Progenitor cell of endocrine pancreas (in vitro differentiated cells): Measurements from ENCODE around the gene NAV3. TPM values are rescaled to one million over a fixed set of nuclear protein-coding genes. Genes with fewer than 3 reads are reported as not detected.

Experiments used
- DNase-seq: peaks from one replicate; pipeline ENCODE4 v3.0.0; 2021; ENCODE audit warnings: low spot score; ENCODE audit not compliant: unreplicated experiment
- H3K27ac Mint-ChIP-seq: 2 replicates; pipeline ENCODE4 v1.8.0; 2021; ENCODE audit warnings: mild to moderate bottlenecking, moderate library complexity, mixed read lengths
- H3K27me3 Mint-ChIP-seq: 2 replicates; pipeline ENCODE4 v1.8.0; 2021; ENCODE audit warnings: mixed read lengths
- H3K36me3 Mint-ChIP-seq: 2 replicates; pipeline ENCODE4 v1.8.0; 2022; ENCODE audit warnings: mixed read lengths; ENCODE audit not compliant: insufficient read depth
- H3K4me1 Mint-ChIP-seq: 2 replicates; pipeline ENCODE4 v1.8.0; 2021; ENCODE audit warnings: low read depth, mixed read lengths
- H3K4me3 Mint-ChIP-seq: 2 replicates; pipeline ENCODE4 v1.8.0; 2021; ENCODE audit warnings: low read depth, mild to moderate bottlenecking, moderate library complexity, mixed read lengths
- H3K9me3 Mint-ChIP-seq: 2 replicates; pipeline ENCODE4 v1.8.0; 2021; ENCODE audit warnings: low read depth, mixed read lengths
- long read RNA-seq: library from polyadenylated mRNA; unstranded; transcript quantifications from one replicate; pipeline ENCODE4 v2.0.0, GENCODE V29; 2020
- total RNA-seq: library from RNA; stranded (reverse); gene quantifications from 2 replicates; pipeline ENCODE4 v1.2.1, GENCODE V29; 2021
- TF ChIP-seq, protein P1 (sequence below): fragments of 200-600 bp; sonication (generic); IDR thresholded peaks from one replicate; pipeline ENCODE4 v1.5.0; 2021; ENCODE audit warnings: antibody characterized with exemption, mild to moderate bottlenecking; ENCODE audit not compliant: unreplicated experiment

NAV3 gene, protein sequence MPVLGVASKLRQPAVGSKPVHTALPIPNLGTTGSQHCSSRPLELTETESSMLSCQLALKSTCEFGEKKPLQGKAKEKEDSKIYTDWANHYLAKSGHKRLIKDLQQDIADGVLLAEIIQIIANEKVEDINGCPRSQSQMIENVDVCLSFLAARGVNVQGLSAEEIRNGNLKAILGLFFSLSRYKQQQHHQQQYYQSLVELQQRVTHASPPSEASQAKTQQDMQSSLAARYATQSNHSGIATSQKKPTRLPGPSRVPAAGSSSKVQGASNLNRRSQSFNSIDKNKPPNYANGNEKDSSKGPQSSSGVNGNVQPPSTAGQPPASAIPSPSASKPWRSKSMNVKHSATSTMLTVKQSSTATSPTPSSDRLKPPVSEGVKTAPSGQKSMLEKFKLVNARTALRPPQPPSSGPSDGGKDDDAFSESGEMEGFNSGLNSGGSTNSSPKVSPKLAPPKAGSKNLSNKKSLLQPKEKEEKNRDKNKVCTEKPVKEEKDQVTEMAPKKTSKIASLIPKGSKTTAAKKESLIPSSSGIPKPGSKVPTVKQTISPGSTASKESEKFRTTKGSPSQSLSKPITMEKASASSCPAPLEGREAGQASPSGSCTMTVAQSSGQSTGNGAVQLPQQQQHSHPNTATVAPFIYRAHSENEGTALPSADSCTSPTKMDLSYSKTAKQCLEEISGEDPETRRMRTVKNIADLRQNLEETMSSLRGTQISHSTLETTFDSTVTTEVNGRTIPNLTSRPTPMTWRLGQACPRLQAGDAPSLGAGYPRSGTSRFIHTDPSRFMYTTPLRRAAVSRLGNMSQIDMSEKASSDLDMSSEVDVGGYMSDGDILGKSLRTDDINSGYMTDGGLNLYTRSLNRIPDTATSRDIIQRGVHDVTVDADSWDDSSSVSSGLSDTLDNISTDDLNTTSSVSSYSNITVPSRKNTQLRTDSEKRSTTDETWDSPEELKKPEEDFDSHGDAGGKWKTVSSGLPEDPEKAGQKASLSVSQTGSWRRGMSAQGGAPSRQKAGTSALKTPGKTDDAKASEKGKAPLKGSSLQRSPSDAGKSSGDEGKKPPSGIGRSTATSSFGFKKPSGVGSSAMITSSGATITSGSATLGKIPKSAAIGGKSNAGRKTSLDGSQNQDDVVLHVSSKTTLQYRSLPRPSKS (N-terminal part only)
- total RNA-seq, result 11.5 and 11.7 TPM in 2 replicates
- long read RNA-seq, partial matches to known transcripts, result 0 of 5 reads
- long read RNA-seq, other reads (novel, unspliced or antisense), result 5 of 5 reads

- Mint-ChIP-seq H3K36me3 (no peaks in the 10 kb centered on the region), H3K9me3 (no peaks in the 10 kb centered on the region), H3K27ac (no peak within 1 kb of the TSS), H3K4me1 (peaks cover 2% of the 10 kb centered on the region), H3K27me3 (no peaks in the 10 kb centered on the region), H3K4me3 (no peak within 1 kb of the TSS)
- TF ChIP-seq, protein P1, sequence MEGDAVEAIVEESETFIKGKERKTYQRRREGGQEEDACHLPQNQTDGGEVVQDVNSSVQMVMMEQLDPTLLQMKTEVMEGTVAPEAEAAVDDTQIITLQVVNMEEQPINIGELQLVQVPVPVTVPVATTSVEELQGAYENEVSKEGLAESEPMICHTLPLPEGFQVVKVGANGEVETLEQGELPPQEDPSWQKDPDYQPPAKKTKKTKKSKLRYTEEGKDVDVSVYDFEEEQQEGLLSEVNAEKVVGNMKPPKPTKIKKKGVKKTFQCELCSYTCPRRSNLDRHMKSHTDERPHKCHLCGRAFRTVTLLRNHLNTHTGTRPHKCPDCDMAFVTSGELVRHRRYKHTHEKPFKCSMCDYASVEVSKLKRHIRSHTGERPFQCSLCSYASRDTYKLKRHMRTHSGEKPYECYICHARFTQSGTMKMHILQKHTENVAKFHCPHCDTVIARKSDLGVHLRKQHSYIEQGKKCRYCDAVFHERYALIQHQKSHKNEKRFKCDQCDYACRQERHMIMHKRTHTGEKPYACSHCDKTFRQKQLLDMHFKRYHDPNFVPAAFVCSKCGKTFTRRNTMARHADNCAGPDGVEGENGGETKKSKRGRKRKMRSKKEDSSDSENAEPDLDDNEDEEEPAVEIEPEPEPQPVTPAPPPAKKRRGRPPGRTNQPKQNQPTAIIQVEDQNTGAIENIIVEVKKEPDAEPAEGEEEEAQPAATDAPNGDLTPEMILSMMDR, result no peak
- no peak for DNase-seq
These were observed at the start of gene NAV3 for GRCh38 chr12:77830583-77831351. NAV3 (plus strand) TSS chr12:77830894; CDS start chr12:77831462, 568 bp downstream.

DNA sequence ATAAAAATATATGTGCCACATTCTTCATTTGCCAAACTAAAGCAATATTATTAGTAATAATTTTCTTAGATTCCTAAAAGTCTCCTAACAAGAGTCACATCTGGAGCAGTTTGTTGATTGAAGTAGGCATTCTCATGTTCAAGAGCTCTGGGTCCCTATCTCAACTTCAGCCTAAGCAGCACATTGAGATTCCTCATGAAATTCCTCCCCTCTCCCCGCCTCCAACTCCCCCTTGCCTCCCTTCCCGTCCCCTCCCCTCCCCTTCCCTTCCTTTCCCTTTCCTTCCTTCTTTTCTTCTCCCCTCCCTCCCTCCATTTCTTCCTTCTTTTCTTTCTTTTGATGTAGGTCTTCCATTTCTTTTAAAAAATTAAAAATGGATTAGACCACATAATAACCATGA lies 48.7 kb upstream of the NAV3 start:
- TF ChIP-seq, protein P1, result no peak
- Mint-ChIP-seq H3K4me1 (peaks cover 2% of the 10 kb centered on the region), H3K36me3 (no peaks in the 10 kb centered on the region), H3K4me3 (no peak overlapping the region), H3K27ac (no peak overlapping the region), H3K27me3 (no peaks in the 10 kb centered on the region), H3K9me3 (no peaks in the 10 kb centered on the region)
- DNase-seq, result no peak

DNA sequence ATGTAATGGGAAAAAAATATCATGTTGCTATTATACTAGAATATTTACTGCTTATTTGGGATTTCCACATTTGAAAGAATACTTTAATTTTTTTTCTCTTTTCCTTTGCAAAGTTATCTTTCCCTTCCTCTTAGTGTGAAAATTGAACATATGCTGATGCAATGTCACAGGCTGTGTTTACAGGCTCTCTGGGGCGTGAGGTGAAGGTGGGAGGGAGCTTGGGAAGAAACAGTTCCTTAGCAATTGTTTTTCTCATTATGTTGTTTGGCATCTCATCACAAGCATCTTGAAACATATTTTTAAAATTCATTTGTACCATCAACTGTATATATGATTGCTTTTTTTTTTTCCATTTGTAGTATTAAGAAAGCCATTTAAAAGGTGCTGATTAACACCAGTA lies 47.9 kb upstream of the NAV3 start:
- no peaks in the 10 kb centered on the region for H3K27me3 Mint-ChIP-seq
- H3K27ac Mint-ChIP-seq, result no peak overlapping the region
- no peak for DNase-seq
- no peaks in the 10 kb centered on the region for H3K9me3 Mint-ChIP-seq
- TF ChIP-seq, protein P1, result no peak
- H3K36me3 Mint-ChIP-seq, result no peaks in the 10 kb centered on the region
- H3K4me3 Mint-ChIP-seq, result no peak overlapping the region
- peaks cover 2% of the 10 kb centered on the region for H3K4me1 Mint-ChIP-seq

GRCh38 chr12:77785211-77785610 lies 45.5 kb upstream of the NAV3 start:
- Mint-ChIP-seq H3K27ac (no peak overlapping the region), H3K27me3 (no peaks in the 10 kb centered on the region), H3K9me3 (no peaks in the 10 kb centered on the region), H3K4me3 (no peak overlapping the region), H3K4me1 (peaks cover 9% of the 10 kb centered on the region), H3K36me3 (no peaks in the 10 kb centered on the region)
- TF ChIP-seq, protein P1, result no peak
- DNase-seq, result no peak
